Hematopoietic multipotent progenitor cell treated with erythropoietin and hydrocortisone succinate and interleukin-3 and kit ligand, for 8 days (in vitro differentiated cells): Measurements from ENCODE around the gene TAS1R1.

ENCODE experiments used
- DNase-seq: peaks from one replicate; pipeline ENCODE4 v3.0.0-alpha.2; 2015

Gene TAS1R1

DNA sequence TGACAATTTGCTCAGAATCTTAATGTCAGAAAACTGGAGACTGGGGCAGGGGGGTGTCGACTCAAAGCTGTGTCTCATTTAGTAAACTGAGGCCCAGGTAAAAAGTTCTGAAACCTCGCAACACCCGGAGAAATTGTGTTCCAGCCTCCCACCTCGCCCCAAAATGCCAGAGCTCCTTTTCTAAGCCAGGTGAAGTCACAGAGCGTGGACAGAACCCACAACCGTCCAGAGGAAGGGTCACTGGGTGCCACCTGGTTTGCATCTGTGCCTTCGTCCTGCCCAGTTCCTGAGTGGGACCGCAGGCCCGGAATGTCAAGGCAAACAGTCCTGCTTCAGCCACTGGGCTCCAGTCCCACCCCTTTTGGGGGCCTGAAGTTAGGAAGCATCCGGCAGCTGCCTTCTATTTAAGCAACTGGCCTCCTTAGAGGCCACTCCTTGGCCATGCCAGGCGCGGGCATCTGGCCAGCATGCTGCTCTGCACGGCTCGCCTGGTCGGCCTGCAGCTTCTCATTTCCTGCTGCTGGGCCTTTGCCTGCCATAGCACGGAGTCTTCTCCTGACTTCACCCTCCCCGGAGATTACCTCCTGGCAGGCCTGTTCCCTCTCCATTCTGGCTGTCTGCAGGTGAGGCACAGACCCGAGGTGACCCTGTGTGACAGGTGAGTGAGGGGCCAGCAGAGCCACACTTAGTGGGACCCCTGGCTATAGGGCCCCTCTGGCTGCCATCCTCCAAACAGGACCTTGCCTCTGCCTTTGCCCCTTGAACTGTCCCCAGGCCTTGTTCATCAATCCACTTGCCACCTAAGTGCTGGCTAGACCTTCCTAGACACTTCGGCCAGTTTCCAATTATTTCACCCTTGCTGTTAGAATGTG is at the start of gene TAS1R1:
TAS1R1 (plus strand) TSS at position 401 of the 872 bp plus-strand sequence; CDS start at position 468, 67 bp downstream.
- no peak for DNase-seq

DNA sequence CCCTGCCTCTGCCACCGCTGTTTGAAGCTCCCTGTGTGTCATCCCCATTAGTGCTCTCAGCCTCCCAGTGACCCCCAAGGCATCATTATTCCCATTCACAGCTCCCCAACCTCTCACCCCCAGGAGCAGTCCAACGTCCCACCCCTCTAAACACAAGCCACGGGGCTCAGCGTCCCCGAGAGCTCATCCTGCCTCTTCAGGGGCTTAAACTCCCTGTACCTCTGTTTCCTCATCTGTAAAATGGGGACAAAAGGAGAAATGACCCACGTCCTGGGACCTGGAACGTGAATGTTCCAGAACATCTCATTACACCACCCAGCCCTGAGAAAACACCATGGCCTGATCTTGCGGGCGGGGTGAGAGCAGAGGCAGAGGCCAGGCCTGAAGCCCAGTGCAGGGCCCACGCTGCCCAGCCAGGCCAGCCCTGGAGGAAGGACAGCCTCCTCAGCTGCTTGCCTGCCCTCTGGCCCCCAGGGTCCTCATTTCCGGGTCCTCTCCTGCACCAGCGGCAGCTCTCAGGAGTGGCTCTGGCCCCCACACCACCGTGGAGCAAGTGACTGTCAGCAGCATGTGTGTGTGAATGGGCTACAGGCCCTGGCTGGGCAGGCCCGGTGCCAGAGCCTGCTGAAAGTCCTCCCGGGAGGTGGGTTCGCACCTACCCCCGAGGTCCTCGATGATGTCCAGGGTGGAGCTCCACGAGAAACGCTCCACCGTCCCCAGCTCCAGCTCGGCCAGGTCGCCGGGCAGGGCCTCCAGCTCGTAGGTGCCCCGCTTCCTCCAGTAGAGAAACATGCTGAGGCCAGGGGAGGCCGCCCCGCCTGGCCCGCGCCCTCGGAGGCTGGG is 49.5 kb upstream of the TAS1R1 start:
- DNase-seq, result no peak

DNA sequence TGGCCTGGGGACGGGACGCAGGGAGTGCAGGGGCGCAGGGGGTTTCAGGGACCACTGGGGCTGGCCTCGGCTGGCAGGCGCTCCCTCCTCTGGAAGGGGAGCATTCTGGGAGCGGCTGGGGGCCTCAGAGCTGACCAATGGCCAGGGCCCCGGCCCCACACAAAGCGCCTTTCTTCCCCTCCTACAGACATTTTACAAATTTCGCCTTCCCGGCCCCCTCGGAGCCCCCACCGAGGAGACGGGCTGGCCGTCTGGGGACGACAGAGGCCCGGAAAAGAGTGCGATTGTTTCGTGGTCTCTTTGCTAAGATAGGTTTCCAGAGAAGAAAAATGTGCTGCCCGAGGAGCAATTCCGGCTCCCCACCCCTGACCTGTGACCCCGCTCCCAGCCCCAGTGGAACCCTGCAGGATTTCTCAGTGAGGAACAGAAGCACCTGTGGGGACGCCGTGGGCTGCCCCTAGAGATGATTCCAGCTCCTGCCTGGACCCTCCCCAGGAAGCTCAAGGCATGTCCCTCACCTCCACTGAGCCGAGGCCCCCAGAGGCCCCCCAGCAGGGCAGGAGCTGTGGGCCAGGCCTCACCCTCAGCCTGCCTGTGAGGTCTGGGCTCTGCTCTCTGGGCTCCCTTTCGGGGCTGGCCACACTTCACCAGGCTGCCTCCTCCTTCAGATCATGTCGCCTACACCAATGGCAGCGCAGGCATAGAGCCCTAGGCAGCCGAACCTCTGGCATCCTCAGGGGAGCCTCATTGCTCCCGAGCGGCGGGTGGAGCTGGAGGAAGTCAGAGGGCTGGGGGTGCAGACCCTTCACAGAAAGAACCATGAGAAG is 48.7 kb upstream of the TAS1R1 start:
- DNase-seq, result no peak

DNA sequence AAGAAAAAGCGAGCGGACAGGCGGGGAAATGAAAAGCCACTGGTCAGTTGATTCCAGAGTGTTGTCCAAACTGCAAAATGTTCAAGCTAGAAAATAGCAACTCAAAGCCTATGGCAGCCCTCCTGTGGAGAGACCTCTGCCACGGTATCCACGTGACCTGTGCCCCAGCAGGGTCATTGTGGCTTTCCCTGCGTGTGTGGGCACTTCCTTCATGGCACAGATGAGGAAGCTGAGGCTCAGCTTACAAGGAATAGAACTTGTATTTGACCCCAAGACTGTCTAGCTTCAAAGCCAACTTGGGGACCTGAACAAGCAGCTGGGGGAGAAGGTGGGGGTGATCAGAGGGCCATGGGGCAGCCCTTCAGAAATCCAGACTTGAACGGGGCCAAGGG is 48.1 kb upstream of the TAS1R1 start:
- DNase-seq, result no peak

DNA sequence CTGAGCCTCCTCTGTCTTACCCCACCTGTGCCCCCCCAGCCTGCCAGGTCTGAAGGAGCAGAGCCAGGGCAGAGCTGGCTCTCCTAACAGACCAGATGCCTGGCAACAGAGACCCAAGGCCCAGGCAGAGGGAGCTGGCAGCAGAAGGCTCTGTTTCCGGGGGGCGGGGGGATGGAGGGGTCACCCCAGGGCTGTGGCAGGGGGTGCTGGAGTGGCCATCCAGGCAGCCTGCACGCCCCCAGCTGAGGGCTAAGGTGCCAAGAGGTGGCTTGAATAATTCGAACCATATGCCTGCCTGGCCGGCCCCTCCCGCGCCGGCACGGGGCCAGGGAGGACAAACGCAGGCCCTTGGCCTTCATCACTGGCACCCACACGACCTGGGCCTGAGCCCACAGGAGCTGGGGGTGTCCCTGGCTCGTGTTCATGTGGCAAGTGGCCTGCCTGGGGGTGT is 47.6 kb upstream of the TAS1R1 start:
- DNase-seq, result no peak

DNA sequence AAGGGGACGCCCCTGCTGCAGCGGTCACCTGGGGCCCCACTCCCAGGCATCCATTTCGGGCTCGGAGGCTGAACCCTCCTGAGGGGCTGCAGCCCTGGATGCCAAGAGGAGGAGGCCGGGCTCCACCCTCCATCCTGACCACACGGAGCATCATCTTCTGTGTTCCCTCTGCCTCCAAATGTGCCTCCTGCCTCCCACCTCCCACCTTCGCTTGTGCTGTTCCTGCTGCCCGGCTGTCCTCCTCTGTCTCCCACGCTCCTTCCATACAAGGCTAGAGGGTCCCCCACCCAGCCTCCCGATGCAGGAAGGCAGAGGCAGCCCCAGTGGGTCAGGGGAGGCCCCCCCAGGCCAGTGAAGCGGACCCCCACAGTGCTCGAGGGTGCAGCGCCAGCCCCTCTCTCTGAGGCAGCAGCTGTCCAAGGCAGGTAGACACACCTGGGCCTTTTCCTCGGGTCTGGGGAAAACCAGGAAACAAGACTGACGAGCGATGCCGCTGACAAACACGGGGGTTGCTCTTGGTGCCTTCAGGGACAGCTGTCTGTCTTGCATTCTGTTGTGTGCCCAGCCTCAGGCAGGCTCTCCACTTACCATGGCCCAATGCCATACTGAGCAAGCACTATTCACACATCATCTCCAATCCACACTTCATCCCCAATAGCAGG is 46.8 kb upstream of the TAS1R1 start:
- DNase-seq, result no peak

DNA sequence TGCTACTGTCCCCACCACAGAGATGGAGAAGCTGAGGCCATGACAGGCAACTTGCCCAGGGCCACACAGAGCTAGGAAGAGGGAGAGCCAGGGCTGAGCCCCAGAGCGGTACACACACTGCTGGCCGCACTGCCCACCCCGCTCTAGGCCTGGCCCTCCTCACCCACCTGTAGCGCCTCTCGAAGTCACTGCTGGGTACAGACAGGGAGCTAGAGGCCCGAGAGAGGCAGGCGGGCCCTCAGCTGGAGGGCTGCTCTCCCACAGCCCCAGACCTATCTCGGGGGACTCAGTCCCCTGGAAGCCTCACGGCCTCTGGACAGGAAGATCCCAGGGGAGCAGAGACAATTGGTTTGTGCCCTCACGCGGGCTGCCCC is 46.3 kb upstream of the TAS1R1 start:
- no peak for DNase-seq

DNA sequence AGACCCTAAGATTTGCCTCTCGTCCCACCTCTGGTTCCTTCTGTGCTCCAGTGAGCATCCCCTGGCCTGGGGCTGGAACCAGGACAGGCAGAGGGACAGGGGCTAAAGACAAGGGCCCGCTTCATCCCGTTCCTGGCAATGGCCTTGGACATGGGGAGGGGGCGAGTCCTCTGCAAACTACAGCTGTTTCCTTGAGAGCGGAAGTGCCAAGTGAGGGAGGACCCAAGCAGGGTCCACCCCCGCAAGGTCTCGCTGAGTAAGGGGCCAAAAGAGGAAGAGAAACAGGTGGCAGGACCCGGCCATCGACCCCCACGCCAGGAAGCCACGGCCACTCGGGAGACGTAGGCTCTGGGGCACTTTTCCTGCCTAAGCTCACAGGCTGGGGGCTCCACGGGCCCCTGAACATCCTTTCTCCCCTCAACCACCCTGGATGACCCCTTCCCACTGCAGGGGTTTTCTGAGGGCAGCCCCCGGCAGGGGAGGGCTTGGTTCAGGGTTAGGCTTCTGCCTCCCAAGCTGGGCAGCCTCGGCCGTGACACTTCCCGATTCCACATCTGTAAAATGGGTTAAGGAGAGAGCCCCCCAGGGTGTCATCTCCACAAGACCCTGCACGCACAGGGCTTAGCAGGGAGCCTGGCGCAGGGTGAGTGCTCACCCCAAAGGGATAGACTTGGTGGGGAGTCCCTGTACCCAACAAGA is 45.7 kb upstream of the TAS1R1 start:
- no peak for DNase-seq

DNA sequence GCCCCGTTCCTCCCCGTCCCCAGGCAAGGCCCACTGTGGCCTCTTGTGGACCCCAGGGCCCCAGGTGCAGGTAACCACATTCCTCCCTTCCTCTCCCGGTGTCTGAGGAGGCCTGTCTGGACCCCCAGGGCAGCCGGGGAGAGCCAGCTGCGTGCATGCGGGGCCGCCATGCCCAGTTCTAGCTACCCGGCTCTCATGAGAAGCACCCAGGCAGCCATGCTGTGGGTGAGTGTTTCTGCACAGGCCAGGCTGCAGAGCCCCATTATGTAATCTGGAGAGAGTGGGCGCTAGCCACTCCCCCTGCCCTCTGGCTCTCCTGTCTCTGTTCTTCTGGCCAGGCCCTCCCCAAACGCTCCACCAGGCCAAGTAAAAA is 45.2 kb upstream of the TAS1R1 start:
- DNase-seq, result no peak

DNA sequence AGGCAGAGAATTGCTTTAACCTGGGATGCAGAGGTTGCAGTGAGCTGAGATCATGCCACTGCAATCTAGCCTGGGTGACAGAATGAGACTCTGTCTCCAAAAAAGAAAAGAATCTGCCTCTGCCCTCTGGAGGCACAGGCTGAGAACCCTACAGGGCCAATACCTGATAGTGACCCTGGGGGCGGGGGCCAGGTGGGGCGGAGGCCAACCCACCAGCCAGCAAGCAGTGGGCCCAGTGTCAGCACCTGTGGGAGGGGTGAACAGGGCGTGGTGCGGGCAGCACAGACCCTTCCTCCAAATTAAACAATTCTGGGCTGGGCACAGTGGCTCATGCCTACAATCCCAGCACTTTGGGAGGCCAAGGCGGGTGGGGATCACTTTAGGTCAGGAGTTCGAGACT is 44.6 kb upstream of the TAS1R1 start:
- DNase-seq, result no peak

DNA sequence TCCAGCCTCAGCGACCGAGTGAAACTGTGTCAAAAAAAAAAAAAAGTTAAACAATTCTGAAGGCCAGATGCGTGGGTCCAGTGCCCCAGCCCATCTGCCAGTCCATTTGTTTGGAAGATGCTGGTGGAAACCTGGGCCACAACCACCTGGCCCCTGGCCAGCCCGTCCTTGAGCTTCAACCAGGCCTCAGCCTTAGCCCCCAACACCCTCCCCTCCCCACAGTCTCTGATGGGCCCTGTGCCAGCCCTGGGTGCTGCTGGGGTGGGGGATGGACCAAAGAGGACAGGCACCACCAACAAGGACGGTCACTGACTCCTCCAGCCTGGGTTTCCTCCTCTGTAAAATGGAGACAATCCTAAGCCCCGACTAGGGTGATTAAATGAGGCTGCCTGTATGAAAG is 44.1 kb upstream of the TAS1R1 start:
- DNase-seq, result no peak

DNA sequence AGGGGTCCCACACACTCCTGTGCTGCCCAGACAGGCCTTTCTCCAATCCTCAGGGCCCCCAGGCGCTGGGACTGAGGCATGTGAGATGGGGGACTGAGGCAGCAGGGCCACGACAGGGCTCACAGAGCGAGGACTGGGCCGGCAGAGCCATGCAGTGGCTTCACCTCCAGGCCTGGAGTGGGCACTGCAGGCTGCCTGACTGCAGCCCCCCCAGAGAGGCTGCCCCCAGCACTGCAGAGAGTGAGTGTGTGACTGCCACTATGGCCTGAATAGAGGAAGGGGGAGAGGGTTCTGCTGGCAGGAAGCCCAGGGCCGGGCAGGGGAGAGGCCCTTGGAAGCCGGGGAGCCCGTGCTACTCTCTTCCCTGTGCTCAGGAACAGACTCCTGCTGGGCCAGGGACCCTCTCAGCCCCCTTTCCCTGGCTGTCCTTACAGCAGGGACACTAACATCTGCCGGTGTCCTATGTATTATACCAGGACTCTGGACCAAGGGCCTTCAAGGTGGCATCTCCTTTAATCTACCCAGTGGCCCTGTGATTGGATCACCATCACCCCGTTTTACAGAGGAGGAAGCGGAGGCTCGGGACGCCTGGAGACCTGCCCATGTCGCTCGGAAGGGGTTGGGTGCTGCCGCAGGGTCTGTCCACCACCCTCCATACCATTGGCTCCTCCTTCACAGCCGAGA is 43.4 kb upstream of the TAS1R1 start:
- DNase-seq, result no peak

DNA sequence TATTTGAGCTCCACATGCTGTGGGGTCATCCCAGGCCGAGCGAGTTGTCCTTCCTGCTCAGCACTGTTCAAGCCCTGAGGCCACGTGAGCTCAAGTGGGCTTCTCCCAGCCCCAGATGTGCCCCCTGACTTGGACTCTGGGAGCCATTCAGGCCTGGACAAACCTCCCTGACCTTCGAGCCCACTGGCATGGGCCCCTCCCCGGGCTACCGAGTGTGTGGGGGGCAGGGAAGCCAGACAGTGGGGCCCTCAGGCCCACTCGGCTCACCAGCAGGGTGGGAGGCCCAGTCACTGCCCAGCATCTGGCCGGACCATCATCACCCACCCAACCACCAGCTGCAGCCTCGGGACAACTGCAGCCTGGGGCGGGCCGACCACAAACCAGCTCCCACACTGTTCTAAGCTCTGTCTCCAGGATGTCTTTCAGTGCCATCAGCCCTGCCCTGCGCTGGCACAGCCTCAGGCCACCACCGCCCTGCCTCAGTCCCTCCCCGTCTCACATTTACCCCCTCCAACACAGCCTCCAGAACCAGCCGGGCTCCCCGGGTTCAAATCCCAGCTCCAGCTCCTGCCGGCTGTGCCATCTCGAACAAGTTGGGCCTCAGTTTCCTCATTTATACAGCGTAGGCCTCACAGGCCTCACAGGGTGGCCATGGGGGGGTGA is 42.7 kb upstream of the TAS1R1 start:
- DNase-seq, result no peak

DNA sequence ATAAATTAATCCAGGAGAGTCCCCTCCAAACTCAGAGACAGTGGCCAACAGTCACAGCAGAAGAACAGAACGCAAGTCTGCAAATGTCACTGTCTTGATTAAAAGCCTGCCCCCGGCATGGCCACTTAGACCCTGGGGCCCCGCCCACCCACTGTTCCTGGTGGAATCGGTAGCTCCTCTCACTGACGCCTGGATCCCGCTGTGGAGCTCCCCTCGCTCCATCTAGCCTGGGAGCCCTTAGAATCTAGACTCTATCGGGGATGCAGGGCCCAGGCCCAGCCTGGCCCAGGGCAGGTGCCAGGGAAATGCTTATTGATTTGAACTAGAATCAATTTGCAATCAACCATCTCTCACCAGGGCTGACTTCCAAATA is 42.2 kb upstream of the TAS1R1 start:
- no peak for DNase-seq

DNA sequence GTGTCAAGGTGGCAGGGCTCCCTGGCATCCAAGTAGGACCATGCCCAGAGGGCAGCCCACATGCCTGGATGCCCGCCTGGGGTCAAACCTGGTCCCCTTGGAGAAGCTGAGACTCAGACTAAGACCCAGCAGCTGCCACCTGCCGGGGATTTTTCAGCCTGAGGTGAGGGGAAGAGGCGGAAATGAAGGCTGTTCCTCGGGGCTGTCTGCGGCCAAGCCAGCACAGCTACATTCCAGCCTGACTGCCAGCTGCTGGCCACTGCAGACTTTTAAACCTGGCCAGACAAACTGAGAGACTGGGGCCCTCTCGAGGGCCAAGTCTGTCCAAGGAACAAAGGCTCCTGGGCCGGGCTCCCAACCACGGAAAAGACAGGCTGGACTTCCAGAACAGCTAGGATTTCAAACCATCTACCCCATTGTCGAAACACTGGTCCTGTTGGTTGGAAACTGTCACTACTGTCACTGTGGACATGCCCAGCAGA is 41.7 kb upstream of the TAS1R1 start:
- DNase-seq, result no peak

DNA sequence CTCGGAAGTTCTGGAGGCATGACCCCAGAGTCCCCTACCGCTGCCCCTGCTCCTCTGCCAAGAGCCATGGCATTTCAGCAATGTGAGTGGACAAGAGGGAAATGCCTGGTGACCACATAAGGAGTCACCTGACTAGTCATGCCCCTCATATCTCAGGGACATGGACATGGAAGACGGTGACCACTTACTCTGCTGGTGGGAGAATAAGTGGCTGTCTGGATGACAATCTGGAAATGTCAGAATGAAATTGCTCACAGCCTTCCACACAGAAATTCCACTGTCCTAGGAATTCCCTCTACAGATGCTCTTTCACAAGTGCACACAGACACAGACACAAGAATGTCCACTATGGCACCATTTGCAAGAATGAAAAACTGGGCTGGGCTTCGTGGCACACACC is 39.3 kb upstream of the TAS1R1 start:
- no peak for DNase-seq

DNA sequence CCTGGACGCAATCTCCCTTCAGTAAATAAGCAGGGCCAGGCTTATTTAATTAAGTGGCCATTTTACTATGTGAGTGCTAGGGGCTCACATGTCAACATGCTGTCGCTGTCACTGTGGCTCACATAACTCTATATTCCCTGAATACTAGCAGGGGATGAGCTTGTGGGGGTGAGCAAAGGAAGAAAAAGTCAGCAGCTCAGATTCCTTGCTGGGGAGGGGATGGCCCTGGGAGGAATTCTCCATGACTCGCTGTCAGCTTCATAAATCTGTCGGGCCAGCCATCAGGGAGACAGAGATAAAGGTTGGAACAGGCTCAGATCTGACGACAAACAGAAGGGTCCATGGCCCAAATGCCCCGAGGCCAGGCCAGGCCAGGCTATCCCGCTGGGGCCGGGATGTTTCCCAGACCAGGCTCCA is 37.7 kb upstream of the TAS1R1 start:
- DNase-seq, result no peak

DNA sequence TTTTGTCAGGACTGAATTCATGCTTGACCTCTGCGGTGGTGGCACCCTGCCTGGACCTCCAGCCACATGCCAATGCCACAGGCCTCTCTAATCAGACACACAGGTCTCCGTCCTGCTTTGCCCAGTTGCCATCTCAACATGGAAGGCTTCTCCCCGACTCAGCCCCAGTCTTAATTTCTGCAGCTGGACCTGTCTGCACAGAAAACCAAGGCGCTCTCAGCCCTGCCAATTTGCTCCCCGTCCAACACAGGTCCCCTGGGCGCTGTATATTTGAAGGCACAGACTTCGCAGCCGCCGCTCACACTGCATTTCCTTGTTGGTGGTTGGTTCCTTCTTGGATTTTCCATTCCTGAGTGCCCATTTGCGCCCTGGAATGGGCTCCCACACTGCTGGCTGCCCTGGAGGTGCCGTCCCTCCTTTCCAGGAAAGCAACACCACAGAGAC is 35.6 kb upstream of the TAS1R1 start:
- DNase-seq, result no peak

DNA sequence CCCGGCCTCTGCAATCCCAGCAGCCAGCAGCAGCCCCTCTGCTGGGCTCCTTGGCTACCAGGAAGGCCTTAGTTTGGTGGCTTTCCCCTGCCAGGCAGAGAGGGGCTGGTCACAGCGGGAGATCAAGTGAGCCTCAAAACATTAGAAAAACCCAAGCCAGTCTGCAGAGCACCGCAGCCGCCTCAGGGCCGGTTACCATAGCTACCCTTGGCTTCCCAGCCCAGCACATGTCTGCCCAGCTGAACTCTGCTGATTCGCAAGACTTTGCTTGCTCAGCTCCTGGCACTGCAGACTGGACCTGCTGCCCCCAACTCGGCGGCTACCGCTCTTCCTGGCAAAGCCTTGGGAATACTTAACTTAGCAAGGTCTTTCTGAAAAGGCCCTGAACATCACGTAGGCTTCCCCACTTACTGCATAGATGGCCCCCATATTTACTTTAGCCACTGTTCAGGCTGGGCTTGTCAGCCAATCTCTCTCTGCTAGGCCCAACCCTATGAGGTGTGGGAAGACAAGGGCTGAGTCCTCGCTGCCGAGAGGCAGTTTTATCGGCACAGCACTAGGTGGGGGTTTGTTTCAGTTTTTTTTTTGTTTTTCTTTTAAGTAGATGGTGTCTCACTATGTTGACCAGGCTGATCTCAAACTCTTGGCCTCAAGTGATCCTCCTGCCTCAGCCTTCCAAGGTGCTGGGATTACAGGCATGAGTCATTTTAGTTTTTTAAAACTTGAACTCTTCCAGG is 35.0 kb upstream of the TAS1R1 start:
- DNase-seq, result no peak

DNA sequence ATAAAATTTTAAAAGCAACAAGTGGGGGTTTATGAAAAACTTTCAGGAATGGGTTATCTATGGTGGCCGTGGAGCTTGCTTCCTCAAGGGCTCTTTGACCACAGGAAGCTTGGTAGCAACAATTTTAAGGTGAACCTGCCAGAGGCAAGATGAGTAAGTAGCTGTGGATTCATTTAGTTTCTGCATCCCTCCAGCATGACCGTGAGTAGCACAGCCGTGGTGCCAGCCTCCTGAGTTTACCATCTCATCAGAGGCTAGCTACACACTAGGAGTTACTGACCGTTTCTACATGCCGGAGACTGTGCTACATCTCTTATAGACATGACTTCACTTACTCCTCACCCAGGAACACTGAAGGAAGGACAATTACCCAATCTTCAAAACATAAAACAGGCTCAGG is 33.6 kb upstream of the TAS1R1 start:
- no peak for DNase-seq
